ENCODE results near the gene PHLDB2.

Gene PHLDB2

GRCh38 chr3:112001526-112001925 lies 142.5 kb downstream of the PHLDB2 start:
- DNase-seq, result no peak

GRCh38 chr3:112002096-112002971 lies 143.3 kb downstream of the PHLDB2 start:
- no peak for DNase-seq

- DNase-seq, result no peak
Measured at GRCh38 chr3:112003321-112004080, 144.4 kb downstream of the PHLDB2 start.

GRCh38 chr3:112004187-112004586 lies 145.1 kb downstream of the PHLDB2 start:
- no peak for DNase-seq

GRCh38 chr3:112004669-112005068 lies 145.6 kb downstream of the PHLDB2 start:
- no peak for DNase-seq

- DNase-seq, result no peak
Measured at GRCh38 chr3:112005091-112005672, 146.1 kb downstream of the PHLDB2 start.

GRCh38 chr3:112007633-112008032 lies 148.6 kb downstream of the PHLDB2 start:
- no peak for DNase-seq

GRCh38 chr3:112009670-112010069 lies 150.6 kb downstream of the PHLDB2 start:
- DNase-seq, result no peak

GRCh38 chr3:112010636-112011035 lies 151.6 kb downstream of the PHLDB2 start:
- peak; percentile 29 for DNase-seq

GRCh38 chr3:112011376-112011940 lies 152.4 kb downstream of the PHLDB2 start:
- no peak for DNase-seq

GRCh38 chr3:112012205-112012992 lies 153.3 kb downstream of the PHLDB2 start:
- no peak for DNase-seq

GRCh38 chr3:112013058-112013783 lies 154.2 kb downstream of the PHLDB2 start:
- DNase-seq, result peak; percentile 71

GRCh38 chr3:112013784-112014143 lies 154.7 kb downstream of the PHLDB2 start:
- no peak for DNase-seq

GRCh38 chr3:112017091-112017490 lies 158.0 kb downstream of the PHLDB2 start:
- DNase-seq, result no peak

- DNase-seq, result no peak
Measured at GRCh38 chr3:112018712-112019111, 159.6 kb downstream of the PHLDB2 start.

GRCh38 chr3:112019716-112020115 lies 160.7 kb downstream of the PHLDB2 start:
- DNase-seq, result no peak

GRCh38 chr3:112020674-112021085 lies 161.6 kb downstream of the PHLDB2 start:
- no peak for DNase-seq

Measured in right hindlimb (tissue), 1 donor.